K562 (cell line): ENCODE data around the gene ARHGAP9. TPM values are rescaled to one million over a fixed set of nuclear protein-coding genes. Genes with fewer than 3 reads are reported as not detected.
A peak's percentile ranks its signal among the peaks of the same experiment; 100 is the strongest.

Experiments used
- BACH1 ChIP-seq: fragments of 200-800 bp; sonication (Bioruptor generic); IDR thresholded peaks from 2 replicates; pipeline ENCODE4 v1.6.1; 2016; ENCODE audit warnings: missing genetic modification characterization, missing compliant biosample characterization
- CC2D1A ChIP-seq: fragments of 450-650 bp; IDR thresholded peaks from 2 replicates; pipeline ENCODE4 v1.6.1; 2017; ENCODE audit warnings: mild to moderate bottlenecking
- CCNT2 ChIP-seq: IDR thresholded peaks from 2 replicates; pipeline ENCODE4 v1.6.1; 2011; ENCODE audit warnings: borderline replicate concordance, low read depth, mild to moderate bottlenecking, moderate library complexity, mixed read lengths, low read length; ENCODE audit not compliant: insufficient read length; ENCODE audit errors: extremely low read depth
- CREB1 ChIP-seq, 2 experiments: sonication (generic) in 1 of 2; formaldehyde crosslinking in 1 of 2; IDR thresholded peaks; 2 replicates each; pipeline versions ENCODE4 v1.6.1 to v1.8.0; 2012 to 2022; ENCODE audit warnings: inconsistent platforms in 1 of 2, mild to moderate bottlenecking in 1 of 2, missing genetic modification reagents in 1 of 2, moderate library complexity in 1 of 2
- CSDE1 ChIP-seq, 2 experiments: fragments of 450-650 bp; IDR thresholded peaks; 2 replicates each; pipeline ENCODE4 v1.6.1; 2016; ENCODE audit warnings: mild to moderate bottlenecking in 1 of 2
- HNRNPH1 ChIP-seq: fragments of 200-400 bp; formaldehyde crosslinking; optimal IDR thresholded peaks from 2 replicates; pipeline ENCODE3; 2017; ENCODE audit warnings: low read depth, mild to moderate bottlenecking, low read length, moderate library complexity
- MAFK ChIP-seq: IDR thresholded peaks from 2 replicates; pipeline ENCODE4 v1.6.1; 2011; ENCODE audit warnings: low read length, improper control_type of control experiment
- NBN ChIP-seq: fragments of 450-650 bp; IDR thresholded peaks from 2 replicates; pipeline ENCODE4 v1.6.1; 2016; ENCODE audit warnings: low read depth, mild to moderate bottlenecking
- PCBP1 ChIP-seq: fragments of 200-400 bp; formaldehyde crosslinking; IDR thresholded peaks from 2 replicates; pipeline ENCODE4 v1.6.1; 2018; ENCODE audit warnings: mild to moderate bottlenecking, low read depth, low read length; ENCODE audit not compliant: poor library complexity, severe bottlenecking
- PHF21A ChIP-seq: fragments of 450-650 bp; IDR thresholded peaks from 2 replicates; pipeline ENCODE4 v1.6.1; 2017; ENCODE audit warnings: low read depth, borderline replicate concordance
- SIN3B ChIP-seq: fragments of 450-650 bp; IDR thresholded peaks from 2 replicates; pipeline ENCODE4 v1.6.1; 2017; ENCODE audit warnings: low read depth, mild to moderate bottlenecking, moderate library complexity
- SMAD2 ChIP-seq: fragments of 150-350 bp; IDR thresholded peaks from 2 replicates; pipeline ENCODE4 v1.6.1; 2014; ENCODE audit warnings: low read depth, mild to moderate bottlenecking, low read length
- STAG1 ChIP-seq: sonication (generic); formaldehyde crosslinking; IDR thresholded peaks from 2 replicates; pipeline ENCODE4 v1.5.0; 2020; ENCODE audit warnings: missing genetic modification reagents, borderline replicate concordance
- TAF1 ChIP-seq: IDR thresholded peaks from 2 replicates; pipeline ENCODE4 v1.6.1; 2011; ENCODE audit warnings: mild to moderate bottlenecking, low read length, moderate library complexity; ENCODE audit not compliant: insufficient read depth, control insufficient read depth, severe bottlenecking; ENCODE audit errors: extremely low read depth
- TARDBP ChIP-seq: fragments of 450-650 bp; IDR thresholded peaks from 2 replicates; pipeline ENCODE4 v1.6.1; 2016
- ZNF184 ChIP-seq: sonication (generic); formaldehyde crosslinking; IDR thresholded peaks from 2 replicates; pipeline ENCODE4 v1.5.0; 2020; ENCODE audit warnings: missing genetic modification reagents
- ZNF561 ChIP-seq: fragments of 450-650 bp; formaldehyde crosslinking; conservative IDR thresholded peaks from 2 replicates; pipeline ENCODE4 v1.4.0; 2020; ENCODE audit warnings: mild to moderate bottlenecking, moderate library complexity
- ZNF699 ChIP-seq: fragments of 250-450 bp; sonication (Bioruptor Pico); IDR thresholded peaks from 2 replicates; pipeline ENCODE4 v1.8.0; 2021; ENCODE audit warnings: mild to moderate bottlenecking, moderate library complexity; ENCODE audit not compliant: insufficient replicate concordance
- ZNF717 ChIP-seq: fragments of 250-450 bp; sonication (Bioruptor Pico); IDR thresholded peaks from 2 replicates; pipeline ENCODE4 v1.5.0; 2021
- ZZZ3 ChIP-seq: fragments of 450-650 bp; IDR thresholded peaks from 2 replicates; pipeline ENCODE4 v1.6.1; 2016; ENCODE audit warnings: antibody characterized with exemption, mild to moderate bottlenecking, moderate library complexity
- polyA plus RNA-seq, 8 experiments: library from polyadenylated mRNA; depleted of rRNA in 4 of 8; stranded (reverse) in 5 of 8; unstranded in 3 of 8; fragments of >200 nt; fragmentation: Nextera tagmentation in 2 of 8; fragmentation: Illumina TruSeq in 1 of 8; extraction: Ambion mirVana in 2 of 8; extraction: Trizol in 1 of 8; gene quantifications; 2 replicates each; pipeline versions ENCODE4 v1.2.1 to v1.2.3, GENCODE V29; 2011 to 2014; ENCODE audit warnings: inconsistent platforms in 1 of 8, missing spikeins in 1 of 8
- total RNA-seq, 7 experiments: library from RNA; depleted of rRNA in 6 of 7; stranded (reverse); fragments of >200 nt in 6 of 7; fragmentation: Illumina TruSeq in 2 of 7; extraction: Trizol in 2 of 7; gene quantifications; 2 replicates each; pipeline versions ENCODE4 v1.2.1 to v1.2.3, GENCODE V29; 2011 to 2021; ENCODE audit warnings: low replicate concordance in 1 of 7
- TF ChIP-seq, protein P1 (sequence below): fragments of 450-650 bp; formaldehyde crosslinking; IDR thresholded peaks from 2 replicates; pipeline ENCODE4 v1.4.0; 2020; ENCODE audit warnings: mild to moderate bottlenecking
- TF ChIP-seq, protein P2 (sequence below), 3 experiments: fragments of 200-800 bp in 1 of 3; fragments of 250-450 bp in 1 of 3; fragments of 450-650 bp in 1 of 3; sonication (Bioruptor Pico) in 1 of 3; sonication (Bioruptor generic) in 1 of 3; formaldehyde crosslinking in 1 of 3; IDR thresholded peaks; 2 replicates each; pipeline versions ENCODE4 v1.6.1 to v1.8.0; 2016 to 2022; ENCODE audit warnings: mild to moderate bottlenecking in 2 of 3, missing genetic modification characterization in 2 of 3, missing compliant biosample characterization in 1 of 3, moderate library complexity in 1 of 3
- TF ChIP-seq, protein P3 (sequence below): sonication (generic); formaldehyde crosslinking; IDR thresholded peaks from 2 replicates; pipeline ENCODE4 v1.9.0; 2022; ENCODE audit warnings: mild to moderate bottlenecking, missing genetic modification reagents

Gene ARHGAP9
- total and polyA plus RNA-seq, 9 of the 15 experiments (the other 6 are each of a cell fraction or from before 2014, with no cell fraction given) = 1.5 to 10.2 (median 5.1) TPM

DNA sequence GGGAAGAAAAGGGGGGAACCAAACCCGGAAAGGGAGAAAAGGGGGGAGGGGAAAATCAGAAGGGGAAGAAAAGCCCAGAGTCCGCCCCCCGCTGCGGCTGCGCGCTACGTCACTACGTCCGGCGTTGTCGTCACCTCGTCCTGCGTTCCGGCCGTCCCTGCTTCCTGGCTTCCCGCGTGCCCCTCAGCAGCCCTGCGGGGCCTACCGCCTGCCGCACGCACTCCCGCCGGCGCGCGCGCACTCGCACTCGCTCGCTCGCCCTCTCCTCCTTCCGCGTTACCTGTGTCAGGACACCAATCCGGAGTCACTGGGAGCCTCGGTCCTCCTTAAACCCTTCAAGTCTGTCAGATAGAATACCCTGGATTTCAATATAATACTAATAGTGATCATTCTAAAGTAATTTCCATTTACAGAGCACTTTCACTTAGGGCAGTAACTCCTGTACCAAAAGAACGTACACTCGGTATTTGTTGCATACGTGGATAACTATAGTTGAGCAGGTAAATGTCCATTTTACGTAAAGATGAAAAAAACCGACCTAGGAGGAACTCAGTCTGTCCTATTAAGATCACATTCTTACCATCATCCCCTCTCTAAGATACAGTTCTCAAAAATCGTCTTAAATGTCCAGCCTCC, 48.6 kb downstream of the ARHGAP9 start, which contains the start of gene R3HDM2 (continued):
- TF ChIP-seq BACH1 (tag) = no peak
- TF ChIP-seq, protein P1, sequence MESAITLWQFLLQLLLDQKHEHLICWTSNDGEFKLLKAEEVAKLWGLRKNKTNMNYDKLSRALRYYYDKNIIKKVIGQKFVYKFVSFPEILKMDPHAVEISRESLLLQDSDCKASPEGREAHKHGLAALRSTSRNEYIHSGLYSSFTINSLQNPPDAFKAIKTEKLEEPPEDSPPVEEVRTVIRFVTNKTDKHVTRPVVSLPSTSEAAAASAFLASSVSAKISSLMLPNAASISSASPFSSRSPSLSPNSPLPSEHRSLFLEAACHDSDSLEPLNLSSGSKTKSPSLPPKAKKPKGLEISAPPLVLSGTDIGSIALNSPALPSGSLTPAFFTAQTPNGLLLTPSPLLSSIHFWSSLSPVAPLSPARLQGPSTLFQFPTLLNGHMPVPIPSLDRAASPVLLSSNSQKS (CRISPR knock-in tag) = no peak
- TF ChIP-seq STAG1 = no peak
- TF ChIP-seq CSDE1 (IDR thresholded peaks at IDR 0.05) = no peak
- TF ChIP-seq, protein P2, sequence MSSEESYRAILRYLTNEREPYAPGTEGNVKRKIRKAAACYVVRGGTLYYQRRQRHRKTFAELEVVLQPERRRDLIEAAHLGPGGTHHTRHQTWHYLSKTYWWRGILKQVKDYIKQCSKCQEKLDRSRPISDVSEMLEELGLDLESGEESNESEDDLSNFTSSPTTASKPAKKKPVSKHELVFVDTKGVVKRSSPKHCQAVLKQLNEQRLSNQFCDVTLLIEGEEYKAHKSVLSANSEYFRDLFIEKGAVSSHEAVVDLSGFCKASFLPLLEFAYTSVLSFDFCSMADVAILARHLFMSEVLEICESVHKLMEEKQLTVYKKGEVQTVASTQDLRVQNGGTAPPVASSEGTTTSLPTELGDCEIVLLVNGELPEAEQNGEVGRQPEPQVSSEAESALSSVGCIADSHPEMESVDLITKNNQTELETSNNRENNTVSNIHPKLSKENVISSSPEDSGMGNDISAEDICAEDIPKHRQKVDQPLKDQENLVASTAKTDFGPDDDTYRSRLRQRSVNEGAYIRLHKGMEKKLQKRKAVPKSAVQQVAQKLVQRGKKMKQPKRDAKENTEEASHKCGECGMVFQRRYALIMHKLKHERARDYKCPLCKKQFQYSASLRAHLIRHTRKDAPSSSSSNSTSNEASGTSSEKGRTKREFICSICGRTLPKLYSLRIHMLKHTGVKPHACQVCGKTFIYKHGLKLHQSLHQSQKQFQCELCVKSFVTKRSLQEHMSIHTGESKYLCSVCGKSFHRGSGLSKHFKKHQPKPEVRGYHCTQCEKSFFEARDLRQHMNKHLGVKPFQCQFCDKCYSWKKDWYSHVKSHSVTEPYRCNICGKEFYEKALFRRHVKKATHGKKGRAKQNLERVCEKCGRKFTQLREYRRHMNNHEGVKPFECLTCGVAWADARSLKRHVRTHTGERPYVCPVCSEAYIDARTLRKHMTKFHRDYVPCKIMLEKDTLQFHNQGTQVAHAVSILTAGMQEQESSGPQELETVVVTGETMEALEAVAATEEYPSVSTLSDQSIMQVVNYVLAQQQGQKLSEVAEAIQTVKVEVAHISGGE (CRISPR knock-in tag; IDR thresholded peaks at IDR 0.05) = peak in 1 of 3 experiments; percentile 87; a peak in 2 of 6 replicates
- TF ChIP-seq ZNF184 (CRISPR knock-in tag) = no peak
- no peak for TF ChIP-seq ZNF717
- no peak for TF ChIP-seq TARDBP
- peak; percentile 87 for TF ChIP-seq TAF1
- TF ChIP-seq, protein P3, sequence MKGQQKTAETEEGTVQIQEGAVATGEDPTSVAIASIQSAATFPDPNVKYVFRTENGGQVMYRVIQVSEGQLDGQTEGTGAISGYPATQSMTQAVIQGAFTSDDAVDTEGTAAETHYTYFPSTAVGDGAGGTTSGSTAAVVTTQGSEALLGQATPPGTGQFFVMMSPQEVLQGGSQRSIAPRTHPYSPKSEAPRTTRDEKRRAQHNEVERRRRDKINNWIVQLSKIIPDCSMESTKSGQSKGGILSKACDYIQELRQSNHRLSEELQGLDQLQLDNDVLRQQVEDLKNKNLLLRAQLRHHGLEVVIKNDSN (CRISPR knock-in tag) = peak; percentile 65
- TF ChIP-seq SMAD2 = no peak
- TF ChIP-seq ZNF699 (CRISPR knock-in tag) = no peak
- TF ChIP-seq MAFK = no peak
- peak; percentile 94 for TF ChIP-seq CREB1 (IDR thresholded peaks at IDR 0.05)
- peak; percentile 93 for TF ChIP-seq CREB1 (CRISPR knock-in tag; IDR thresholded peaks at IDR 0.05)
- TF ChIP-seq ZNF561 (CRISPR knock-in tag) = no peak
- no peak for TF ChIP-seq SIN3B
- TF ChIP-seq CCNT2 = peak; percentile 89
- 0 out of 2 replicates have a peak, but pooled peaks have one; percentile 68 for TF ChIP-seq NBN
- peak; percentile 96 for TF ChIP-seq PCBP1
- peak; percentile 6; the same call in 1 of the 2 replicates for TF ChIP-seq PHF21A
- no peak for TF ChIP-seq ZZZ3
- no peak for TF ChIP-seq CC2D1A
- no peak for TF ChIP-seq HNRNPH1
